NOMO-1 treated with dmso at 0.1 percent for 144 hours (cell line): ENCODE data around the gene G2E3.
"Not testable (repeated sequence)": the region's sequence is repeated elsewhere in the genome, so short reads cannot be mapped to it uniquely, and the experiment has no call there.

Source experiments
- DNase-seq: peaks from one replicate; lab custom pipeline; 2025; ENCODE audit not compliant: unreplicated experiment; lab: John Stamatoyannopoulos, UW

The G2E3 gene

GRCh38 chr14:30600922-30601918, 42.3 kb downstream of the G2E3 start:
- DNase-seq, result peak; percentile 10

GRCh38 chr14:30603402-30603801, 44.4 kb downstream of the G2E3 start:
- no peak for DNase-seq

- not testable (repeated sequence) for DNase-seq
Measured at GRCh38 chr14:30604696-30605095, 45.7 kb downstream of the G2E3 start.

- DNase-seq, result no peak
Measured at GRCh38 chr14:30607156-30607780, 48.3 kb downstream of the G2E3 start.

GRCh38 chr14:30608533-30609006, 49.6 kb downstream of the G2E3 start:
- no peak for DNase-seq

GRCh38 chr14:30610787-30611343, 51.9 kb downstream of the G2E3 start:
- DNase-seq, result peak; percentile 61

GRCh38 chr14:30614155-30614554, 55.2 kb downstream of the G2E3 start:
- no peak for DNase-seq

GRCh38 chr14:30620178-30620577, 61.2 kb downstream of the G2E3 start:
- peak; percentile 66 for DNase-seq

GRCh38 chr14:30621354-30621939, 62.5 kb downstream of the G2E3 start:
- DNase-seq, result peak; percentile 18

- DNase-seq, result peak; percentile 92
Measured at GRCh38 chr14:30621940-30622830, 63.2 kb downstream of the G2E3 start, which contains the start of gene SCFD1. SCFD1 (plus strand) TSS chr14:30622319; CDS start chr14:30622339, 20 bp downstream.

GRCh38 chr14:30623412-30624131, 64.6 kb downstream of the G2E3 start:
- no peak for DNase-seq

- DNase-seq, result no peak
Measured at GRCh38 chr14:30624132-30624423, 65.1 kb downstream of the G2E3 start.

- DNase-seq, result no peak
Measured at GRCh38 chr14:30625533-30625932, 66.6 kb downstream of the G2E3 start.

GRCh38 chr14:30629432-30629831, 70.5 kb downstream of the G2E3 start:
- not testable (repeated sequence) for DNase-seq

- DNase-seq, result no peak
Measured at GRCh38 chr14:30630248-30630647, 71.3 kb downstream of the G2E3 start.

- no peak for DNase-seq
Measured at GRCh38 chr14:30632730-30633129, 73.8 kb downstream of the G2E3 start.

GRCh38 chr14:30638926-30639325, 80.0 kb downstream of the G2E3 start:
- no peak for DNase-seq

GRCh38 chr14:30641207-30641606, 82.2 kb downstream of the G2E3 start:
- no peak for DNase-seq

GRCh38 chr14:30644462-30644861, 85.5 kb downstream of the G2E3 start:
- not testable (repeated sequence) for DNase-seq

- DNase-seq, result no peak
Measured at GRCh38 chr14:30645600-30645999, 86.6 kb downstream of the G2E3 start.
